ENCODE results near the gene DLG2.
"Not testable (repeated sequence)": the region's sequence is repeated elsewhere in the genome, so short reads cannot be mapped to it uniquely, and the experiment has no call there.

Gene DLG2

DNA sequence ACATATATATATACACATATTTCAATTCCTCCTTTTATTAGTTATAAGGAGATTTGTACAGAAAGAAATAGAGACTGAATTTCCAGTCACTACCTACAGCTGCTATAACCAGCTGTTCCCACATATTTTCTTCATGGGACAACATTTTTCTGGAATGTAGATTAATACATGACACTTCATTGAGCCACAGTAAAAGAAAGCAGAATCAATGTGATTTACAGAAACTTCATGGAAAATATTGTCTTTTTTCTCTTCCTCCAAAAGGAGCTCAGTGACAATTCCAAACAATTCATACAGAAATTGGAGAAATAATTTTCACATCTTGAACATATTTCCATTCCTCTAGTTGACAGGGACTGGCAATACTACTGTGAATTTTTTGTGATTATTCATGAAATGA is 249.2 kb downstream of the DLG2 start:
- H3K4me3 ChIP-seq (ENCODE audit: low read depth, low read length), result no peak overlapping the region
- TF ChIP-seq CTCF (IDR thresholded peaks at IDR 0.05; ENCODE audit: insufficient read depth, low read length, missing control alignments), result no peak
- ChIA-PET CTCF (no interaction called here), POLR2A (no interaction called here)
- no peak for DNase-seq (ENCODE audit: low read depth, low spot score)

DNA sequence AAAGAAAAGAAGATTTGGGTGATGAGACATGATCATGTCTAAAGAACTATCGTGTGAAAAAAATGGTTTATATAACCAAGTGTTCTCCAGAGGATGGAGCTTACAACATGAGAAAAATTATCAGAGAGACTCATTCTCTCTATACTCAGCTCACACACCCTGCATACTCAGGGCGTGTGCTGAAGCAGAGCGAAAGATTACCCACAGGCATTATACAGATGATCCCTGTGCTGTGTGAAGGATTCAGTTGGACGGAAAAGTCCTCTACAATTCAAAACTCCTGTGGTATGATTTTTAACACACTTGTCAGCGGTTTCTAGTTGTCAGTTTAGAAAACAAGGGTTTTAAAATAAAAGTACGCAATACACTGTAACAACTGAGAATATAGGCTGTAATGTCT is 267.3 kb downstream of the DLG2 start:
- H3K4me3 ChIP-seq (ENCODE audit: low read depth, low read length), result no peak overlapping the region
- CTCF ChIA-PET, result no interaction called here
- no peak for DNase-seq (ENCODE audit: low read depth, low spot score)
- no peak for TF ChIP-seq CTCF (IDR thresholded peaks at IDR 0.05; ENCODE audit: insufficient read depth, low read length, missing control alignments)
- POLR2A ChIA-PET, result no interaction called here

DNA sequence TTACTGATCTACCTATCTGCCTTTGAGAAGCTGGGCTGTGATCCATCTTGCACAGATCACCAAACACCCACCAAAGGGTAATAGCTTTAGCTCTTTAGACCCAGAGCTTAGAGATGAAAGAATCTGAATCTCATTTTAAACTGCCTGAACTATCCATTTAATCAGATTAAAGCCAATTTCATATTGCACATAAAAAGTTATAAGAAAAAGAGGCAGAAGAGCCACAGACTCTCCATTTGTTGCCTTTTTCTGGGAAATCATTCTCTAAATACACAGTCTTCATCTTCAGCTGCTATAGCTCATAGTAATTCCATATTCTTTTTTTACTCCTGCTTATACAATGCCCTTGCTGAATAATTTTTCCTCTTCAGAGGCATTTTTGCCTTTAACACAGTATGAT is 271.2 kb downstream of the DLG2 start:
- ChIA-PET POLR2A (no interaction called here), CTCF (no interaction called here)
- no peak for TF ChIP-seq CTCF (IDR thresholded peaks at IDR 0.05; ENCODE audit: insufficient read depth, low read length, missing control alignments)
- no peak for DNase-seq (ENCODE audit: low read depth, low spot score)
- H3K4me3 ChIP-seq (ENCODE audit: low read depth, low read length), result no peak overlapping the region

GRCh38 chr11:85349539-85349938 is 277.6 kb downstream of the DLG2 start:
- DNase-seq (ENCODE audit: low read depth, low spot score); CTCF ChIA-PET; H3K4me3 ChIP-seq (ENCODE audit: low read depth, low read length); POLR2A ChIA-PET: not testable (repeated sequence)

DNA sequence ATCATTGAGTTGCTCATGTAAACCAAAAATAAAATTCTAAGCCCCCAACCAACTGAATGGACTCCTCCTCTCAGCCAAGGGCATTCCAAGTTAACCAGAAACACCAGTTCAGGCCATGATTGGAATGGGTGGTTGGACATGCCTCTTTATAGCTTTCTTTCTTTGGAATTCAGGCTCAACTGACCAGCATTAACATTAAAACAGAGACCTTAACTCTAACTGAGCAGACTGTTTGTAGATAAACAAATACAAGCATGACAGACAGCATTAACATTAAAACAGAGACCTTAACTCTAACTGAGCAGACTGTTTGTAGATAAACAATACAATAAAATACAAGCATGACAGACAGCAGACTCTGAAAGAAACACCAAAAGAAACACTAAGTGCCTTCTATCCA is 278.2 kb downstream of the DLG2 start:
- CTCF ChIA-PET, result no interaction called here
- no peak for TF ChIP-seq CTCF (IDR thresholded peaks at IDR 0.05; ENCODE audit: insufficient read depth, low read length, missing control alignments)
- no peak overlapping the region for H3K4me3 ChIP-seq (ENCODE audit: low read depth, low read length)
- POLR2A ChIA-PET, result no interaction called here
- DNase-seq (ENCODE audit: low read depth, low spot score), result no peak

DNA sequence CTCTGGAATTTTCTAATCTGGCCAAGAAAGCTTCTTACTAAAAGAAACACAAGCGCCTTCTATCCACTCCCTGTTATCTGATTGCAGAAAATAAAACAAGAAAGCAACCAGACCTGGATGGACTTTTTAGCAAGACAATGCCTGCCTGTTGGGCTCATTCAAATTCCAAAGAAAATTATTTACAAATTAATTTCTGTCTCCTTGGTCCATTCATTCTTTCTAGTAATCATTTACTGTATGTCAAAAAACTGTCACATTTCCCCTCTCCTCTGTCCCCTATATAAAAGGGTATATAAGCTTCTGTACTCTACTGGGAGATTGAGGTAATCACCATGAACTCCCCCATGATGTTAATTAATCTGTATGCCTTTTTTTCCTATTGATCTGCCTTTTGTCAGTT is 279.9 kb downstream of the DLG2 start:
- CTCF ChIA-PET, result no interaction called here
- DNase-seq (ENCODE audit: low read depth, low spot score), result no peak
- no peak for TF ChIP-seq CTCF (IDR thresholded peaks at IDR 0.05; ENCODE audit: insufficient read depth, low read length, missing control alignments)
- POLR2A ChIA-PET, result no interaction called here
- H3K4me3 ChIP-seq (ENCODE audit: low read depth, low read length), result no peak overlapping the region

GRCh38 chr11:85346484-85346883 is 280.7 kb downstream of the DLG2 start:
- no peak overlapping the region for H3K4me3 ChIP-seq (ENCODE audit: low read depth, low read length)
- DNase-seq (ENCODE audit: low read depth, low spot score), result no peak
- TF ChIP-seq CTCF (IDR thresholded peaks at IDR 0.05; ENCODE audit: insufficient read depth, low read length, missing control alignments), result no peak
- ChIA-PET CTCF (no interaction called here), POLR2A (no interaction called here)

GRCh38 chr11:85340846-85341245 is 286.3 kb downstream of the DLG2 start:
- not testable (repeated sequence) for DNase-seq (ENCODE audit: low read depth, low spot score)

More at GRCh38 chr11:85340846-85341245, 286.3 kb downstream of the DLG2 start:
- POLR2A ChIA-PET; H3K4me3 ChIP-seq (ENCODE audit: low read depth, low read length); CTCF ChIA-PET: not testable (repeated sequence)
